Right lobe of liver (tissue), 4 donors: ENCODE data around the gene N4BP2L1.

Source experiments
- POLR2A ChIP-seq: fragments of 450-650 bp; IDR thresholded peaks from one replicate; pipeline ENCODE4 v1.6.1; 2017; ENCODE audit warnings: antibody characterized with exemption, mild to moderate bottlenecking
- TF ChIP-seq, protein P1 (sequence below), 4 donors: fragments of 200-600 bp in 3 of 4; fragments of 450-650 bp in 1 of 4; IDR thresholded peaks; one replicate each; pipeline versions ENCODE4 v1.5.1 to v1.8.0; 2016 to 2022; ENCODE audit warnings: antibody characterized with exemption in 4 of 4, mild to moderate bottlenecking in 2 of 4
- donor health status: DM: no; HTN: no; CAD: no.
- donor health status: DM: no; HTN: no; CAD: no.
- donor health status: DM: no; HTN: yes; CAD: no.

DNA sequence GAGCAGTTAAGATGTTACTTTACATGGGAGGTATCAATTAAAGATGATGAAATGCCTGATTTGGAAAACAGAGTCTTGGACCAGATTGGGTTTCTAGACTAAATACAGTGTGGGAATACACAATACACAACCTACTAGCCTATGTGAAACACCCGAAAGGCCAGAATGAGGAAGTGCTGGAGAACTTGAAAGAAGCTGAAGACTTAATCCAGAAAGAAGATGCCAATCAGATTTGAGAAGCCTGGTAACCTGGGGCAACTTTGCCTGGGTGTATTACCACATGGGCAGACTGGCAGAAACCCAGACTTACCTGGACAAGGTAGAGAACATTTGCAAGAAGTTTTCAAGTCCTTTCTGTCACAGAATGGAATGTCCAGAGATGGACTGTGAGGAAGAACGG is 43.2 kb downstream of the N4BP2L1 start:
- TF ChIP-seq POLR2A: no peak
- TF ChIP-seq, protein P1, sequence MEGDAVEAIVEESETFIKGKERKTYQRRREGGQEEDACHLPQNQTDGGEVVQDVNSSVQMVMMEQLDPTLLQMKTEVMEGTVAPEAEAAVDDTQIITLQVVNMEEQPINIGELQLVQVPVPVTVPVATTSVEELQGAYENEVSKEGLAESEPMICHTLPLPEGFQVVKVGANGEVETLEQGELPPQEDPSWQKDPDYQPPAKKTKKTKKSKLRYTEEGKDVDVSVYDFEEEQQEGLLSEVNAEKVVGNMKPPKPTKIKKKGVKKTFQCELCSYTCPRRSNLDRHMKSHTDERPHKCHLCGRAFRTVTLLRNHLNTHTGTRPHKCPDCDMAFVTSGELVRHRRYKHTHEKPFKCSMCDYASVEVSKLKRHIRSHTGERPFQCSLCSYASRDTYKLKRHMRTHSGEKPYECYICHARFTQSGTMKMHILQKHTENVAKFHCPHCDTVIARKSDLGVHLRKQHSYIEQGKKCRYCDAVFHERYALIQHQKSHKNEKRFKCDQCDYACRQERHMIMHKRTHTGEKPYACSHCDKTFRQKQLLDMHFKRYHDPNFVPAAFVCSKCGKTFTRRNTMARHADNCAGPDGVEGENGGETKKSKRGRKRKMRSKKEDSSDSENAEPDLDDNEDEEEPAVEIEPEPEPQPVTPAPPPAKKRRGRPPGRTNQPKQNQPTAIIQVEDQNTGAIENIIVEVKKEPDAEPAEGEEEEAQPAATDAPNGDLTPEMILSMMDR (IDR thresholded peaks at IDR 0.05): no peak
